Suprapubic skin (tissue), 3 donors: ENCODE results near the gene DPY19L1.

Experiments
- CTCF ChIP-seq, 2 donors: fragments of 200-600 bp in 1 of 2; fragments of 450-650 bp in 1 of 2; sonication (generic) in 1 of 2; IDR thresholded peaks; one replicate each; pipeline ENCODE4 v1.5.1; 2016 to 2019; ENCODE audit warnings: antibody characterized with exemption in 2 of 2, mild to moderate bottlenecking in 1 of 2, moderate library complexity in 1 of 2
- EP300 ChIP-seq: sonication (generic); formaldehyde crosslinking; IDR thresholded peaks from one replicate; pipeline ENCODE4 v1.6.1; 2017; ENCODE audit warnings: antibody characterized with exemption

GRCh38 chr7:35035511-35035961, 1.7 kb downstream of the DPY19L1 start:
- TF ChIP-seq CTCF (IDR thresholded peaks at IDR 0.05) (no peak), EP300 (no peak)
